Activated CD4-positive, alpha-beta T cell treated with anti-CD3 and anti-CD28 coated beads, Interleukin-10, Interleukin-2, amounts not matched to agents 100 ng/mL and 50 ng/mL, durations not matched to agents 16 hours and 8 hours (primary cell): ENCODE results near the gene KHDC4.
"Not testable (repeated sequence)": the region's sequence is repeated elsewhere in the genome, so short reads cannot be mapped to it uniquely, and the experiment has no call there.

Experiments
- DNase-seq: peaks from one replicate; pipeline ENCODE4 v3.0.0-alpha.2; 2020

The KHDC4 gene

GRCh38 chr1:155940482-155940992, 6.3 kb upstream of the KHDC4 start:
- no peak for DNase-seq

DNA sequence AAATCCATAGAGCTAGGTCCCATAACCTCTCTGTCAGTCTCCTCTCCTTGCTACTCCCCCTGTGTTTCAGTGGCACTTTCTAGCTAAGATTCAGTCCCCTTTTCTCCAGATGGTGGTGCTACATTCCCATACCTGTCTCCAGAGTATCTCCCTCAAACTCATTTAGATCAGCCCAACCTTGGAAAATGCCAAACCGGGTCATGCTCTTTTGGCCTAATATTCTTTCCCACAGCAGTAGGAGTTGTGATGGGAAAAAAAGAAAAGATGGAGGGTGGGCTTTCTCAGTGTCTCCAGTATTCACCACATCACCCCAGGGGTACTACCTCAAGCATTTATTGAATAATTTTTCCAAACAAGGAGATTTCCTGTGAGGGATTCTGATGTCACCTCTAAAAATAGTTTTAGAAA, 4.0 kb upstream of the KHDC4 start:
- peak; percentile 76 for DNase-seq

- DNase-seq, result no peak
These were observed 850 bp upstream of the KHDC4 start for GRCh38 chr1:155934936-155935590.

GRCh38 chr1:155933591-155934096, 569 bp downstream of the KHDC4 start:
- no peak for DNase-seq

- DNase-seq, result no peak
These were observed 1.7 kb downstream of the KHDC4 start for GRCh38 chr1:155932487-155932886.

DNA sequence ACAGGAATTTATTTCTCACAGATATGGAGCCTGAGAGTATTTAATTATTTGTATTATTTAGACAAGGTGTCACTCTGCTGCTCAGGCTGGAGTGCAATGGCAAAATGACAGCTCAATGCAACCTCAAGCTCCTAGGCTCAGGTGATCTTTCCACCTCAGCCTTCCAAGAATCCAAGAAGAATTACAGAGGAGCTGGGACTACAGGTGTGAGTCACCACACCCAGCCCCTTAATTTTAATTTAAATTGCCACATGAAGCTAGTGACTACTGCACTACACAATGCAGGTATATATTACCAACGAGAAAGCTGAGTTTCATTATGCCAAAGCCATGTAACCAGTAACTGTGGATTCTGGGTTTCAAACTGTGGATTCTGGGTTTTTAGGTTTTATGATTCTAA, 2.1 kb downstream of the KHDC4 start:
- DNase-seq, result no peak

- DNase-seq, result no peak
These were observed 2.7 kb downstream of the KHDC4 start for GRCh38 chr1:155931332-155932038.

- not testable (repeated sequence) for DNase-seq
These were observed 3.5 kb downstream of the KHDC4 start for GRCh38 chr1:155930725-155931124.

DNA sequence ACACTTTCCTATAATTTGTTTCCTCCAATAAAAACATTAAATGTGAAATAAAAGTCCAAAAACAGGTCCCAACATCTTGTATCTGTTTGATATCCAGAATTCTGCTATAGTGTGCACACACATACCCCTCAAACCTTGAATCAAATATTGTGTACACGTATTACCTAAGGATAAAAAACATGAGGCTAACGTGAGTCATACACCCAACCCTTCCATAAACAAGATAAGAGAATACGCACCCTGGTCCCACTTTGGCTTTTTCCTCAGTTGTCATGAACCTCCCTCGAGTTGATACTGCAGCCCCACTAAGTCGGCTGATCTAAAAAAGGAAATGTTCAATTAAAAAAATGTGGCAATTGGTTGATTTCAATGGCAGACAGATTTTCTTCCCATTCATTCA, 5.2 kb downstream of the KHDC4 start:
- DNase-seq, result no peak

DNA sequence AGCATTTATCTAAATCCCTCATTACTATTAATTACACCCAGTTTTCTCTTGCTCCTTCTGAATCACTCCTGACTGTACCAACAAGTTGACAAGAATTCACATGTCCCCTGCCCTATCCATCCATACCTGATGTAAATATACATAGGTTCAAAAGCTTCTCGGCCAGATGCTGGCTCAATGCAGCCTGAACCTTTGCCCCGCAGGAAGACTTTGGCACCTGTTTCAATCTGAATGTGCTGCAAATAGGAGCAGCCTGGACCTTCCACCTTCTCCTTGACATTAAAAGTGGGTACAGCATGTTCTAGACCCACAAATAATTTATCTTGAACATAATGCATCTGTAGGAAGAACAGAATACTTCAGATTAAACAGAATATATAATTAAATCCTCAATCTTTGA, 8.7 kb downstream of the KHDC4 start:
- no peak for DNase-seq

GRCh38 chr1:155920717-155921116, 13.5 kb downstream of the KHDC4 start:
- DNase-seq, result no peak

GRCh38 chr1:155919801-155920200, 14.4 kb downstream of the KHDC4 start:
- DNase-seq, result no peak

- DNase-seq, result no peak
These were observed 15.6 kb downstream of the KHDC4 start for GRCh38 chr1:155918660-155919059.

DNA sequence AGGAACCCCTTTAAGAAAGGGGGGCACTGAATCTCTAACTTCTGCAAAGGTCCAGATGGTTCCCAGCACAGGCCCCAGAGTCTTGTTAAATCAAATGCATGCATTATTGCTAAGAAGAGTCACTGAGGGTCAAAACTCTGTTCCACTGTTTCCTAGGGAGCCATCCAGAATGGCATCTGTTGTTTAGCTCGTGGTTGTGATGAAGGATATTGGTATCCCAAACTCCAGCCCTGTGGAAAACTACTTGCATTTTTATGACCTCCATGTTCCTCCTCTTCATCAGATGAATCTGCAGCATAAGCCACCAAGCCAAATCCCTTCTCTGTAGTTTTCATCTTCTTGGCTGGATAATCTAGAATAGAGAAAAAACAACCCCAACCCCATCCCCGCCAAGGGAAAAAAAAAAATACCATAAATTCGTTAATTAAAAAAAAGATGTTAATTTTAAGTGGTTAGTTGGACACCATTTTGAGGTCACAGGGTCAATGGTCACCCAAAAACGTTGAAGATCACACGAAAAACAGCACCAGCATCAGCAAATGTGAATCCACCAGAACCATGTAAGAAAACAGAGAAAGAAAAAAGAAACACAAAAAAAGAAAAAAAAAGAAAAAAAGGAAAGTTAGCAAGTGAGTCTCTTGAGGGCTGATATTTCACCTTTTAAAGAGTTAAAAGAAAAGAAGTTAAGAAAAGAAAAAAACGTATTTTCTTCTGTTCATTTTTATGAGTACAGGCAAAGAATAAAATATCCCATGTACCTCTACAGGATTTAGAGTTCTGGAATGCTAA, 20.1 kb downstream of the KHDC4 start:
- DNase-seq, result no peak

GRCh38 chr1:155912056-155912536, 22.1 kb downstream of the KHDC4 start:
- no peak for DNase-seq

GRCh38 chr1:155911156-155912055, 22.8 kb downstream of the KHDC4 start, which contains the start of gene RIT1:
TSS of gene RIT1 (minus strand) at chr1:155911349. CDS start at chr1:155910761, 588 bp downstream.
- DNase-seq, result peak; percentile 92

DNA sequence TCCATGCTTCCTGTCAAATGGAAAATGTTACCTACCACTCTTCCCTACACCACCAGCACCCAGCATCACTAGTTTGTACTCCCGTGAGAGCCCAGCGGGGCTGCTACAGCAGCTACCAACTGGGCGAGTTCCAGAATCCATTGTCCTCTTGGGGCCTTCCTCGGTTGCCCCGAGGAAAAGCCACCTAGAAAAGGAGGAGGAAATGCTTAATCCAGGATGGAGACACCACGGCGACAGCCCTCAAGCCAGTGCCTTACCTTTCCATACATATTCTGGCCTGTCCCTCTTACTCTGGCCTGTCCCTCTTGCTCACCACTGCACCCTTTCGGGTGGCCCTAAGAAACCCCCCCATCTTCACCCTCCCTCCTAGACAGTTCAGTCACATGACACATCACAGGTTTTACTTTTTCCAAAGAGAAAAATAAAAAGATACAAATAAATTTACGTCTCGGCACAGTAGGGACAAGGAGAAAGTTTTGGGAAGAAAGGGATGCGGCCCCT, 23.5 kb downstream of the KHDC4 start:
- no peak for DNase-seq

- peak; percentile 28 for DNase-seq
These were observed 24.3 kb downstream of the KHDC4 start for GRCh38 chr1:155909894-155910293.

DNA sequence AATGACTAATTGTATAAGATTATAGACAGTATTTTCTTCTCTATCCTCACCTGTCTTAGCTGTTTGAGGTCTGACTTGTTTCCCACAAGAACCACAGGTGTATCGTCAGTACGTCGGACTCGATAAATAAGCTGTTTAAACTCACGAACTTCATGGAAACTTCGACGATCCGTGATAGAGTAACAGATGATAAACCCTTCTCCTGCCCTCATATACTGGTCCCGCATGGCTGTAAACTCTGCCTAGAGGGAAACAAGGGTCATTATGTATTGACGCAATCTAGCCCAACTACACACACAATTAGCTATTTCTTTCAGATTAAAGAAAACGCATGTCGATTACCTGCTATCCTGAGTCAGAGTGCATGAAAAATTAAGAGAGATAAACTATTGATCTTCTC, 30.0 kb downstream of the KHDC4 start:
- no peak for DNase-seq

- DNase-seq, result no peak
These were observed 34.1 kb downstream of the KHDC4 start for GRCh38 chr1:155900161-155900560.

- no peak for DNase-seq
These were observed 34.5 kb downstream of the KHDC4 start for GRCh38 chr1:155899683-155900082.

GRCh38 chr1:155898888-155899287, 35.3 kb downstream of the KHDC4 start:
- DNase-seq, result no peak
